ENCODE results near the gene IL17C. TPM values are rescaled to one million over a fixed set of nuclear protein-coding genes. Genes with fewer than 3 reads are reported as not detected.

Gene IL17C
- total RNA-seq, 1 experiment from 2014 or later: not detected

DNA sequence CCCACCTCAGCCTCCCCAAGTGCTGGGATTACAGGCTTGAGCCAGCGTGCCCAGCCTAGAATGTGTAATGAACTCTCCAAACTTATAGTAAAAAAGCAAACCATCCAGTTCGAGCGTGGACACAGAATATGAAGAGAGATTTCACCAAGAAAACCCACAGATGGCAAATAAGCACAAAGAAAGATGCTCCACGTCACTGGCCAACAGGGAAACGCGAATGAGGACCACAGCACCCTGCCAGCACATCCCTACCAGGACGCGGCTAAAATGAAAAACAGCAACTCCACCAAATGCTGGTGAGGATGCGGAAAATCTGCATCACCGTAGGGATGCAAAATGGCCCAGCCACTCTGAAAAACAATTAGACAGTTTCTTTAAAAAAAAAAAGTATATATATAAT is 23.1 kb downstream of the IL17C start:
- DNase-seq: no peak
- intact Hi-C loops (cut with micrococcal nuclease): no loop called here
- no peaks in the 10 kb centered on the region for H3K27me3 ChIP-seq (ENCODE audit: low read length)
- no peak overlapping the region for H2AFZ ChIP-seq (ENCODE audit: low read length)
- ChIA-PET POLR2A (ENCODE audit: unreplicated experiment) (no interaction called here), CTCF (no interaction called here)
- peaks cover 18% of the 10 kb centered on the region for H3K79me2 ChIP-seq (ENCODE audit: low read length)
- H3K9me3 ChIP-seq (ENCODE audit: low read length): no peaks in the 10 kb centered on the region
- no peaks in the 10 kb centered on the region; the same call in 1 of the 2 replicates for H3K4me1 ChIP-seq (ENCODE audit: insufficient read depth, low read length)
- ATAC-seq: no peak
- BruUV-seq (replicated peaks): no TSS peak
- TF ChIP-seq EZH2 (IDR thresholded peaks at IDR 0.05; ENCODE audit: low read length, unreplicated experiment): no peak
- no peak for TF ChIP-seq EZH2phosphoT487 (IDR thresholded peaks at IDR 0.05; ENCODE audit: borderline replicate concordance, low read length)
- TF ChIP-seq, protein P1, sequence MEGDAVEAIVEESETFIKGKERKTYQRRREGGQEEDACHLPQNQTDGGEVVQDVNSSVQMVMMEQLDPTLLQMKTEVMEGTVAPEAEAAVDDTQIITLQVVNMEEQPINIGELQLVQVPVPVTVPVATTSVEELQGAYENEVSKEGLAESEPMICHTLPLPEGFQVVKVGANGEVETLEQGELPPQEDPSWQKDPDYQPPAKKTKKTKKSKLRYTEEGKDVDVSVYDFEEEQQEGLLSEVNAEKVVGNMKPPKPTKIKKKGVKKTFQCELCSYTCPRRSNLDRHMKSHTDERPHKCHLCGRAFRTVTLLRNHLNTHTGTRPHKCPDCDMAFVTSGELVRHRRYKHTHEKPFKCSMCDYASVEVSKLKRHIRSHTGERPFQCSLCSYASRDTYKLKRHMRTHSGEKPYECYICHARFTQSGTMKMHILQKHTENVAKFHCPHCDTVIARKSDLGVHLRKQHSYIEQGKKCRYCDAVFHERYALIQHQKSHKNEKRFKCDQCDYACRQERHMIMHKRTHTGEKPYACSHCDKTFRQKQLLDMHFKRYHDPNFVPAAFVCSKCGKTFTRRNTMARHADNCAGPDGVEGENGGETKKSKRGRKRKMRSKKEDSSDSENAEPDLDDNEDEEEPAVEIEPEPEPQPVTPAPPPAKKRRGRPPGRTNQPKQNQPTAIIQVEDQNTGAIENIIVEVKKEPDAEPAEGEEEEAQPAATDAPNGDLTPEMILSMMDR (conservative IDR thresholded peaks at IDR 0.05; ENCODE audit: low read depth, low read length): no peak
- H3K9me2 ChIP-seq (replicated peaks; ENCODE audit: low read length): no peaks in the 10 kb centered on the region
- H3F3A ChIP-seq (ENCODE audit: low read length, unreplicated experiment): no peaks in the 10 kb centered on the region
- H3K4me2 ChIP-seq (ENCODE audit: low read length): peak overlapping the region; percentile 28
- 0 out of 2 replicates have a peak, but pooled peaks cover 3% of the 10 kb centered on the region for H4K20me1 ChIP-seq (ENCODE audit: low read length)
- H3K9ac ChIP-seq (ENCODE audit: low read length): no peak overlapping the region
- no peak overlapping the region for H3K4me3 ChIP-seq (ENCODE audit: low read length)
- no peak overlapping the region for H3K27ac ChIP-seq (ENCODE audit: low read length)
- H3K36me3 ChIP-seq (ENCODE audit: low read depth, low read length): no peaks in the 10 kb centered on the region

DNA sequence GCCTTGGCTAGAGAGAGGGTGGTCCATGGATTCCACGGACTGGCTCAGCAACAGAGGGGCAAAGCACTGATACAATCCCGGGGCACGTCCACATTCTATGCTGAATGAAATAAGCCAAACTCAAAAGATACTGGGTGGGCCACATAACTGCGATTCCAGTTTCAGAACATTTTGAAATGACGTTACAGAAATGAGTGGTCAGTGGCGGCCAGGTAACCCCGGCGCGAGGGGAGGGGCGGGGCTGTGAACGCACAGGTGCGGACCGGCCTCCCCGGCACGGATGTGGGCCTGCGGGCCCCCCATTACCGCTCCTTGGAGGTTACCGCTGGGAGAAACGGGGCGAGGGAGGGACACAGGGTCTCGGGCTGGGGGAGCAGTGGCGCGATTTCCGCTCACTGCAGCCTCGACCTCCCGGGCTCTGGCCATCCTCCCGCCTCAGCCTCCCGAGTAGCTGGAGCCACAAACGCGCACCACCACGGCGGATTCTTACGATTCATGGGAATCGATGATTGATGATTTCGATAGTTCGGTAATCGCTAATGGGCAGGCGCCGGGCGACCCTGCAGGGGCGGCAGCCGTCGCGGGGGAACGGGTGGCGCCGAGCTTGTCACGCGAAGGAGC is 24.0 kb downstream of the IL17C start:
- no peaks in the 10 kb centered on the region for H3K9me3 ChIP-seq (ENCODE audit: low read length)
- no peaks in the 10 kb centered on the region for H3K9me2 ChIP-seq (replicated peaks; ENCODE audit: low read length)
- ATAC-seq (no peak), DNase-seq (no peak)
- peak overlapping the region; percentile 70 for H3K27ac ChIP-seq (ENCODE audit: low read length)
- H3K79me2 ChIP-seq (ENCODE audit: low read length): peaks cover 18% of the 10 kb centered on the region
- TF ChIP-seq EZH2 (IDR thresholded peaks at IDR 0.05; ENCODE audit: low read length, unreplicated experiment): no peak
- TF ChIP-seq, protein P1 (conservative IDR thresholded peaks at IDR 0.05; ENCODE audit: low read depth, low read length): no peak
- TF ChIP-seq EZH2phosphoT487 (IDR thresholded peaks at IDR 0.05; ENCODE audit: borderline replicate concordance, low read length): no peak
- peak overlapping the region; percentile 98 for H3K4me2 ChIP-seq (ENCODE audit: low read length)
- no peaks in the 10 kb centered on the region; the same call in 1 of the 2 replicates for H3K4me1 ChIP-seq (ENCODE audit: insufficient read depth, low read length)
- ChIA-PET POLR2A (ENCODE audit: unreplicated experiment) (no interaction called here), CTCF (no interaction called here)
- BruUV-seq (replicated peaks): TSS peak; percentile 74
- peak overlapping the region; percentile 86 for H2AFZ ChIP-seq (ENCODE audit: low read length)
- no peaks in the 10 kb centered on the region for H3K27me3 ChIP-seq (ENCODE audit: low read length)
- peak overlapping the region; percentile 95 for H3K9ac ChIP-seq (ENCODE audit: low read length)
- no peaks in the 10 kb centered on the region for H3F3A ChIP-seq (ENCODE audit: low read length, unreplicated experiment)
- H4K20me1 ChIP-seq (ENCODE audit: low read length): 0 out of 2 replicates have a peak, but pooled peaks cover 3% of the 10 kb centered on the region
- intact Hi-C loops (cut with micrococcal nuclease): no loop called here
- H3K36me3 ChIP-seq (ENCODE audit: low read depth, low read length): no peaks in the 10 kb centered on the region
- H3K4me3 ChIP-seq (ENCODE audit: low read length): peak overlapping the region; percentile 88
